ENCODE measurements around the gene EME2.

EME2 gene

GRCh38 chr16:1765826-1766225 is 6.8 kb upstream of the EME2 start:
- no peak overlapping the region for H3K27ac ChIP-seq (ENCODE audit: low read length)
- DNase-seq (no peak), ATAC-seq (ENCODE audit: insufficient read depth, low read depth) (no peak)
- peaks cover 14% of the 10 kb centered on the region; the same call in 1 of the 2 replicates for H4K20me1 ChIP-seq (ENCODE audit: insufficient read depth, low read length)
- no peaks in the 10 kb centered on the region; the same call in 1 of the 2 replicates for H3K4me1 ChIP-seq (ENCODE audit: insufficient read depth, low read length)
- H3K9ac ChIP-seq (ENCODE audit: low read depth, low read length), result no peak overlapping the region
- H2AFZ ChIP-seq (ENCODE audit: low read depth, low read length), result no peak overlapping the region
- no peak for TF ChIP-seq EZH2 (IDR thresholded peaks at IDR 0.05; ENCODE audit: borderline replicate concordance, low read depth, low read length, severe bottlenecking)
- TF ChIP-seq, protein P1, sequence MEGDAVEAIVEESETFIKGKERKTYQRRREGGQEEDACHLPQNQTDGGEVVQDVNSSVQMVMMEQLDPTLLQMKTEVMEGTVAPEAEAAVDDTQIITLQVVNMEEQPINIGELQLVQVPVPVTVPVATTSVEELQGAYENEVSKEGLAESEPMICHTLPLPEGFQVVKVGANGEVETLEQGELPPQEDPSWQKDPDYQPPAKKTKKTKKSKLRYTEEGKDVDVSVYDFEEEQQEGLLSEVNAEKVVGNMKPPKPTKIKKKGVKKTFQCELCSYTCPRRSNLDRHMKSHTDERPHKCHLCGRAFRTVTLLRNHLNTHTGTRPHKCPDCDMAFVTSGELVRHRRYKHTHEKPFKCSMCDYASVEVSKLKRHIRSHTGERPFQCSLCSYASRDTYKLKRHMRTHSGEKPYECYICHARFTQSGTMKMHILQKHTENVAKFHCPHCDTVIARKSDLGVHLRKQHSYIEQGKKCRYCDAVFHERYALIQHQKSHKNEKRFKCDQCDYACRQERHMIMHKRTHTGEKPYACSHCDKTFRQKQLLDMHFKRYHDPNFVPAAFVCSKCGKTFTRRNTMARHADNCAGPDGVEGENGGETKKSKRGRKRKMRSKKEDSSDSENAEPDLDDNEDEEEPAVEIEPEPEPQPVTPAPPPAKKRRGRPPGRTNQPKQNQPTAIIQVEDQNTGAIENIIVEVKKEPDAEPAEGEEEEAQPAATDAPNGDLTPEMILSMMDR (IDR thresholded peaks at IDR 0.05; ENCODE audit: borderline replicate concordance, extremely low read depth, low read length, poor library complexity, severe bottlenecking), result no peak
- H3K4me3 ChIP-seq (ENCODE audit: low read depth in 1 of 2, low read length in 2 of 2), result no peak overlapping the region
- peaks cover 93% of the 10 kb centered on the region for H3K36me3 ChIP-seq (ENCODE audit: insufficient read depth, low read length)
- no peak overlapping the region for H3K4me2 ChIP-seq (ENCODE audit: insufficient read depth, low read length)
- H3K79me2 ChIP-seq (ENCODE audit: insufficient read depth, low read length), result no peaks in the 10 kb centered on the region
- H3K27me3 ChIP-seq (ENCODE audit: insufficient read depth, low read length, poor library complexity), result no peaks in the 10 kb centered on the region
- no peaks in the 10 kb centered on the region for H3K9me3 ChIP-seq (ENCODE audit: insufficient read depth, low read length, severe bottlenecking)

- Histone ChIP-seq H3K27ac (ENCODE audit: low read length) (no peak overlapping the region), H4K20me1 (ENCODE audit: insufficient read depth, low read length) (peaks cover 14% of the 10 kb centered on the region; the same call in 1 of the 2 replicates), H3K9ac (ENCODE audit: low read depth, low read length) (no peak overlapping the region), H3K4me3 (ENCODE audit: low read depth in 1 of 2, low read length in 2 of 2) (no peak overlapping the region), H2AFZ (ENCODE audit: low read depth, low read length) (no peak overlapping the region), H3K79me2 (ENCODE audit: insufficient read depth, low read length) (no peaks in the 10 kb centered on the region), H3K9me3 (ENCODE audit: insufficient read depth, low read length, severe bottlenecking) (no peaks in the 10 kb centered on the region), H3K4me2 (ENCODE audit: insufficient read depth, low read length) (no peak overlapping the region), H3K36me3 (ENCODE audit: insufficient read depth, low read length) (peaks cover 89% of the 10 kb centered on the region), H3K27me3 (ENCODE audit: insufficient read depth, low read length, poor library complexity) (no peaks in the 10 kb centered on the region), H3K4me1 (ENCODE audit: insufficient read depth, low read length) (peaks cover under 1% of the 10 kb centered on the region; the same call in 1 of the 2 replicates)
- DNase-seq (no peak), ATAC-seq (ENCODE audit: insufficient read depth, low read depth) (no peak)
- TF ChIP-seq, protein P1 (IDR thresholded peaks at IDR 0.05; ENCODE audit: borderline replicate concordance, extremely low read depth, low read length, poor library complexity, severe bottlenecking), result no peak
- TF ChIP-seq EZH2 (IDR thresholded peaks at IDR 0.05; ENCODE audit: borderline replicate concordance, low read depth, low read length, severe bottlenecking), result no peak
Observed at GRCh38 chr16:1766231-1766630, 6.4 kb upstream of the EME2 start.

- Histone ChIP-seq H3K9ac (ENCODE audit: low read depth, low read length) (no peak overlapping the region), H3K9me3 (ENCODE audit: insufficient read depth, low read length, severe bottlenecking) (no peaks in the 10 kb centered on the region), H3K4me2 (ENCODE audit: insufficient read depth, low read length) (no peak overlapping the region), H3K27ac (ENCODE audit: low read length) (no peak overlapping the region), H2AFZ (ENCODE audit: low read depth, low read length) (no peak overlapping the region), H3K79me2 (ENCODE audit: insufficient read depth, low read length) (peaks cover 3% of the 10 kb centered on the region), H3K4me3 (ENCODE audit: low read depth in 1 of 2, low read length in 2 of 2) (no peak overlapping the region), H3K36me3 (ENCODE audit: insufficient read depth, low read length) (peaks cover 86% of the 10 kb centered on the region), H3K27me3 (ENCODE audit: insufficient read depth, low read length, poor library complexity) (no peaks in the 10 kb centered on the region), H4K20me1 (ENCODE audit: insufficient read depth, low read length) (peaks cover 14% of the 10 kb centered on the region; the same call in 1 of the 2 replicates), H3K4me1 (ENCODE audit: insufficient read depth, low read length) (peaks cover 4% of the 10 kb centered on the region)
- no peak for ATAC-seq (ENCODE audit: insufficient read depth, low read depth)
- DNase-seq, result no peak
- TF ChIP-seq, protein P1 (IDR thresholded peaks at IDR 0.05; ENCODE audit: borderline replicate concordance, extremely low read depth, low read length, poor library complexity, severe bottlenecking), result no peak
- no peak for TF ChIP-seq EZH2 (IDR thresholded peaks at IDR 0.05; ENCODE audit: borderline replicate concordance, low read depth, low read length, severe bottlenecking)
Observed at GRCh38 chr16:1766701-1767100, 5.9 kb upstream of the EME2 start.
